HL-60 (cell line): ENCODE data around the gene HPSE2.
"Not testable (repeated sequence)": the region's sequence is repeated elsewhere in the genome, so short reads cannot be mapped to it uniquely, and the experiment has no call there.

Experiments
- DNase-seq, 2 experiments: peaks; one replicate each; pipeline ENCODE4 v3.0.0-alpha.2; 2010 to 2020; ENCODE audit warnings: low read depth in 1 of 2, low spot score in 1 of 2
- H3K27ac ChIP-seq: fragments of 250-450 bp; sonication (Bioruptor Pico); replicated peaks from 2 replicates; pipeline ENCODE4 v1.5.1; 2020; ENCODE audit warnings: mild to moderate bottlenecking, moderate library complexity
- H3K27me3 ChIP-seq: fragments of 250-450 bp; sonication (Bioruptor Pico); 2 replicates; pipeline ENCODE4 v1.5.1; 2021; ENCODE audit warnings: mild to moderate bottlenecking, moderate library complexity; ENCODE audit not compliant: insufficient read depth, poor library complexity, severe bottlenecking
- H3K4me3 ChIP-seq: replicated peaks from 2 replicates; pipeline ENCODE4 v1.5.1; 2011; ENCODE audit warnings: mild to moderate bottlenecking, control low read depth, low read length; ENCODE audit not compliant: insufficient read depth
- CTCF ChIP-seq: IDR thresholded peaks from one replicate; pipeline ENCODE4 v1.5.1; 2011; ENCODE audit warnings: low read length, control low read depth, inconsistent platforms; ENCODE audit not compliant: insufficient read depth
- GABPA ChIP-seq: IDR thresholded peaks from 2 replicates; pipeline ENCODE4 v1.6.1; 2012; ENCODE audit warnings: low read depth
- POLR2AphosphoS5 ChIP-seq: IDR thresholded peaks from 2 replicates; pipeline ENCODE4 v1.6.1; 2012; ENCODE audit warnings: low read depth
- REST ChIP-seq: IDR thresholded peaks from 2 replicates; pipeline ENCODE4 v1.6.1; 2012; ENCODE audit warnings: low read depth; ENCODE audit not compliant: insufficient replicate concordance
- SPI1 ChIP-seq: IDR thresholded peaks from 2 replicates; pipeline ENCODE4 v1.6.1; 2012; ENCODE audit warnings: low read depth, mild to moderate bottlenecking, borderline replicate concordance

The HPSE2 gene

DNA sequence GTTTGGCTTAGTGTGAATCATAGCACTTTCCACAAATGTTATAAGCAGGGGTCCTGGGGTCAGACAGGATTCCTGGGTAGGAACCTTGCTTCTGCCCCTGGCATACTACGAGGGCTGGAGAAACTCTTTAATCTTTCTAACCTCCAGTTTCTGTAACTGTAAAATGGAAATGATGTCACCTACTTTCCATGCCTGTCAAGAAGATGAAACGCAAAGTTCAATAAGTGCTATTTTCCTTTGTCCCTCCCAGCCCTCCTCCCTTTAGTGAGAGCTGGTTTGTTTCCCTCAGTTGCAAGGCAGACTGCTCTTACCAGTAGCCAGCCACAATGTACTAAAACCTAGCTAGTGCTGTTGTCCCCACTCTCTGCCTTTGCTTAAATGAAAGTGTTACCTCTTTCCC is 671.8 kb downstream of the HPSE2 start:
- DNase-seq: no peak
- Histone ChIP-seq H3K4me3 (no peak overlapping the region), H3K27ac (no peak overlapping the region), H3K27me3 (peaks cover 3% of the 10 kb centered on the region)
- TF ChIP-seq CTCF (no peak), POLR2AphosphoS5 (no peak), GABPA (no peak), REST (no peak), SPI1 (no peak)

DNA sequence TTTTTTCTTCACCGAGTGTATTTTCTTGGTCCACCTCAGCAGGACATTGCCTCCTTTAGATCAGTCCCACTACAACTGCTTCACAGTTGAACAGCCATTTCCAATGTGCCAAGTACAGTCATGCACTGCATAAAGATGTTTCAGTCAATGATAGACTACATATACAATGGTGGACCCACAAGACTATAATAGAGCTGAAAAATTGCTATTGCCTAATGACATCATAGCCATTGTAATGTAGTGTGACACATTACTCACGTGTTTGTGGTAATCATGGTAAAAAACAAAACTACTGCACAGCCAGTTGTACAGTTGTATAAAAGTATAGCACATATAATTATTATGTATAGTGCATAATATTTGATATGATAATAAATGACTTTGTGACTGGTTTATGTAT is 675.1 kb downstream of the HPSE2 start:
- Histone ChIP-seq H3K4me3 (no peak overlapping the region), H3K27me3 (no peaks in the 10 kb centered on the region), H3K27ac (no peak overlapping the region)
- TF ChIP-seq CTCF (no peak), GABPA (no peak)
- DNase-seq: no peak

- H3K4me3 ChIP-seq: no peak overlapping the region
- TF ChIP-seq GABPA (no peak), POLR2AphosphoS5 (no peak), REST (no peak), CTCF (no peak), SPI1 (no peak)
- H3K27ac ChIP-seq: no peak overlapping the region
- DNase-seq: no peak
- H3K27me3 ChIP-seq: no peaks in the 10 kb centered on the region
Observed at GRCh38 chr10:98556061-98556460, 679.6 kb downstream of the HPSE2 start.

DNA sequence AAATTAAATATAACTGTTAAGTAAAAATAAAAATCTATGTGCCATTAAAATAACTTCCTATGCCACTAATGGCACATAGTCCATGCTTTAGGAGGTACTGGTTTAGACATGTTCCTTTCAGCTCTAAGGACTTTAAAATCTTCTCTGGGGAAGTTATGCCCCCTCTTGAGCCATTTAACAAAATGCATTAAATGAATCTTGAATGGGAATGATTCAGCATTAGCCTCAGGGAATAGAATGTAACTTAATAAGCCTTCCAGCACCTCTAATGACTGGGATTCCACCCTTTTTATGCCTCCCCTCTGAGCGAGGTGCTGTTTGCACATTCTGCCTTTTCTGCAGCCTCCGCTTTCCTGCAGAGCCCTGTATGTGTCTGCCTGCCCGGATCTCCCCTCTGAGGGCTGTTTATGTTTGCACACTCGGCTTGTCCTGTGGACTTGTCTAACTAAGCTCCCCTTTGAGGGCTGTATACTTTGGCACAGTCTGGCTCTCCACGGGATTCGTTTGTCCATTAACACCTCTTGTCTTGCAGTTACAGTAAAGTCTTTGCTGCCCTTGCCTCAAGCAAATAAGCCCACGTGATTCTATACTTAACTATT is 680.5 kb downstream of the HPSE2 start:
- Histone ChIP-seq H3K27me3 (no peaks in the 10 kb centered on the region), H3K4me3 (no peak overlapping the region), H3K27ac (no peak overlapping the region)
- DNase-seq: no peak
- TF ChIP-seq REST (no peak), CTCF (no peak), POLR2AphosphoS5 (no peak)

DNA sequence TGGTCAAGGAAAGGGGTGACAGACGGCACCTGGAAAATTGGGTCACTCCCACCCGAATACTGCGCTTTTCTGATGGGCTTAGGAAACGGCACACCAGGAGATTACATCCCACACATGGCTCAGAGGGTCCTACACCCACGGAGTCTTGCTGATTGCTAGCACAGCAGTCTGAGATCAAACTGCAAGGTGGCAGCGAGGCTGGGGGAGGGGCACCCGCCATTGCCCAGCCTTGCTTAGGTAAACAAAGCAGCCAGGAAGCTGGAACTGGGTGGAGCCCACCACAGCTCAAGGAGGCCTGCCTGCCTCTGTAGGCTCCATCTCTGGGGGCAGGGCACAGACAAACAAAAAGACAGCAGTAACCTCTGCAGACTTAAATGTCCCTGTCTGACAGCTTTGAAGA is 694.1 kb downstream of the HPSE2 start:
- H3K27ac ChIP-seq, H3K27me3 ChIP-seq, DNase-seq, H3K4me3 ChIP-seq: not testable (repeated sequence)
